Activated CD8-positive, alpha-beta T cell treated with anti-CD3 and anti-CD28 coated beads for 36 hours (primary cell): ENCODE results near the gene ORC6. TPM values are rescaled to one million over a fixed set of nuclear protein-coding genes. Genes with fewer than 3 reads are reported as not detected.

Source experiments
- ATAC-seq: fragments of 200-7000 bp; cut with Tn5 transposase; one replicate; pipeline ENCODE4 v1.10.0; 2021; ENCODE audit warnings: mild to moderate bottlenecking, moderate library complexity
- CTCF ChIA-PET: fragments of 350-600 bp; sonication (Branson Sonifier 250); formaldehyde crosslinking; loops from one replicate; lab custom pipeline; 2021; ENCODE audit warnings: antibody characterized with exemption; lab: Charles Lee
- POLR2A ChIA-PET: fragments of 350-600 bp; sonication (Branson Sonifier 250); formaldehyde crosslinking; loops from one replicate; lab custom pipeline; 2021; ENCODE audit warnings: antibody characterized with exemption; lab: Charles Lee
- DNase-seq: peaks from one replicate; pipeline ENCODE4 v3.0.0-alpha.2; 2020
- H3K27ac Mint-ChIP-seq: one replicate; pipeline ENCODE4 v1.8.0; 2021; ENCODE audit warnings: mild to moderate bottlenecking, mixed read lengths
- H3K27me3 Mint-ChIP-seq: one replicate; pipeline ENCODE4 v1.8.0; 2021; ENCODE audit warnings: mixed read lengths
- H3K36me3 Mint-ChIP-seq: one replicate; pipeline ENCODE4 v1.8.0; 2021; ENCODE audit warnings: low read depth, mixed read lengths
- H3K4me1 Mint-ChIP-seq: one replicate; pipeline ENCODE4 v1.8.0; 2021; ENCODE audit warnings: low read depth, mixed read lengths
- H3K4me3 Mint-ChIP-seq: one replicate; pipeline ENCODE4 v1.8.0; 2021; ENCODE audit warnings: mild to moderate bottlenecking, moderate library complexity, mixed read lengths
- H3K9me3 Mint-ChIP-seq: one replicate; pipeline ENCODE4 v1.8.0; 2021; ENCODE audit warnings: mixed read lengths
- CTCF ChIP-seq: fragments of 200-600 bp; IDR thresholded peaks from one replicate; pipeline ENCODE4 v1.8.0; 2022; ENCODE audit warnings: antibody characterized with exemption, mild to moderate bottlenecking
- intact Hi-C: fragments of 100-400 bp; cut with micrococcal nuclease; formaldehyde crosslinking; loops from one replicate; pipeline ENCODE4 v1.10.0; 2022
- total RNA-seq, 2 experiments: library from RNA; stranded (reverse); gene quantifications; one replicate each; pipeline ENCODE4 v1.2.3, GENCODE V29; 2021

The ORC6 gene
- total RNA-seq, 2 experiments from 2014 or later, result 49.2 to 51.6 TPM

- CTCF ChIA-PET, result interaction anchor here (1.2 to 1.6 kb wide), 2 partner anchors 20 to 32 kb away, joined by 4 read pairs; partner anchors contain the start of gene ORC6
- Mint-ChIP-seq H3K27me3 (no peaks in the 10 kb centered on the region), H3K4me3 (no peak overlapping the region), H3K4me1 (no peaks in the 10 kb centered on the region), H3K9me3 (no peaks in the 10 kb centered on the region), H3K36me3 (no peaks in the 10 kb centered on the region), H3K27ac (no peak overlapping the region)
- no peak for DNase-seq
- ATAC-seq, result no peak
- no peak for TF ChIP-seq CTCF
- POLR2A ChIA-PET, result no interaction called here
- intact Hi-C loops, result no loop called here
Measured at GRCh38 chr16:46709469-46710005, 20.1 kb downstream of the ORC6 start.

- ATAC-seq, result no peak
- CTCF ChIA-PET, result interaction anchor here (1.6 kb wide), 1 partner anchor 31 kb away, joined by 4 read pairs; no protein-coding TSS in a partner anchor
- H3K9me3 Mint-ChIP-seq, result no peaks in the 10 kb centered on the region
- H3K27me3 Mint-ChIP-seq, result no peaks in the 10 kb centered on the region
- no peak overlapping the region for H3K4me3 Mint-ChIP-seq
- no peaks in the 10 kb centered on the region for H3K4me1 Mint-ChIP-seq
- no peak for TF ChIP-seq CTCF
- POLR2A ChIA-PET, result no interaction called here
- H3K36me3 Mint-ChIP-seq, result no peaks in the 10 kb centered on the region
- H3K27ac Mint-ChIP-seq, result no peak overlapping the region
- intact Hi-C loops, result no loop called here
- no peak for DNase-seq
Measured at GRCh38 chr16:46711106-46712058, 21.9 kb downstream of the ORC6 start.

GRCh38 chr16:46712911-46713310 lies 23.5 kb downstream of the ORC6 start:
- intact Hi-C loops, result no loop called here
- ATAC-seq (no peak), DNase-seq (no peak)
- H3K27me3 Mint-ChIP-seq, result no peaks in the 10 kb centered on the region
- H3K4me3 Mint-ChIP-seq, result no peak overlapping the region
- no peak for TF ChIP-seq CTCF
- H3K36me3 Mint-ChIP-seq, result no peaks in the 10 kb centered on the region
- ChIA-PET POLR2A (no interaction called here), CTCF (no interaction called here)
- H3K9me3 Mint-ChIP-seq, result no peaks in the 10 kb centered on the region
- no peaks in the 10 kb centered on the region for H3K4me1 Mint-ChIP-seq
- H3K27ac Mint-ChIP-seq, result no peak overlapping the region

GRCh38 chr16:46713634-46714033 lies 24.2 kb downstream of the ORC6 start:
- no peaks in the 10 kb centered on the region for H3K9me3 Mint-ChIP-seq
- no peaks in the 10 kb centered on the region for H3K36me3 Mint-ChIP-seq
- no peak for DNase-seq
- no peaks in the 10 kb centered on the region for H3K4me1 Mint-ChIP-seq
- H3K4me3 Mint-ChIP-seq, result no peak overlapping the region
- ChIA-PET CTCF (interaction anchor here (1.0 kb wide), 1 partner anchor 140 kb away, joined by 4 read pairs; no protein-coding TSS in a partner anchor), POLR2A (interaction anchor here (0.6 kb wide), 1 partner anchor 71 kb away, joined by 3 read pairs; no protein-coding TSS in a partner anchor)
- H3K27ac Mint-ChIP-seq, result no peak overlapping the region
- intact Hi-C loops, result no loop called here
- no peak for TF ChIP-seq CTCF
- no peak for ATAC-seq
- no peaks in the 10 kb centered on the region for H3K27me3 Mint-ChIP-seq
